H1 (cell line): ENCODE measurements around the gene ALPL. TPM values are rescaled to one million over a fixed set of nuclear protein-coding genes. Genes with fewer than 3 reads are reported as not detected.

Experiments used
- MAFK ChIP-seq: IDR thresholded peaks from 2 replicates; pipeline ENCODE4 v1.6.1; 2012; ENCODE audit warnings: low read depth, mild to moderate bottlenecking, improper control_type of control experiment, low read length
- polyA plus RNA-seq, 7 experiments: library from polyadenylated mRNA; depleted of rRNA in 3 of 7; stranded (reverse) in 5 of 7; unstranded in 2 of 7; fragments of >200 nt in 5 of 7; fragments of 200-250 nt in 2 of 7; gene quantifications; 1 replicate in 5 of 7; 2 replicates in 1 of 7; 4 replicates in 1 of 7; pipeline versions ENCODE4 v1.2.1 to v1.2.3, GENCODE V29; 2011 to 2013; ENCODE audit warnings: missing spikeins in 2 of 7, mixed read lengths in 2 of 7
- total RNA-seq: library from RNA; stranded (reverse); fragmentation: NEBNext Ultra II Directional; extraction: Animal tissue kit (Norgen Biotek cat#: 25700); gene quantifications from 2 replicates; pipeline ENCODE4 v1.2.1, GENCODE V29; 2021

Gene ALPL
- total and polyA plus RNA-seq, 2 of the 8 experiments (the other 6 are each of a cell fraction or from before 2014, with no cell fraction given): 175 to 362 TPM

DNA sequence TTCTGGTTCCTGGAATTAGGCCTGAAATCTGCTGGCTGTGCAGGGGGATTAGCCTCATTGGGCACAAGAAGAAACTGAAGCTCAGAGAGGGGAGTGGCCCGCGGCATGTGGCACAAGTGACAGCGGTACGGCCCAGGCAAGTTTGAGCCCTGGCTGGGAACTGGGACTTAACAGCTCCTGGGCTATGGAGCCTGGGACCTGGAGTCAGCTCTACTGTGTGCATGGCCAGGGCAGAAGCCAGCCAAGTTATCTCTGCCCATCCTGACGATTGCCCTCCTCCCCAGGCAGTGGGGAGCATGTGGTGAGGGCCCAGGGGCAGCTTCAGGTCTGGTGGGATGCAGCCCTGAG, 61.3 kb downstream of the ALPL start (continued):
- no peak for TF ChIP-seq MAFK
